ENCODE data around the gene NANOS2. TPM values are rescaled to one million over a fixed set of nuclear protein-coding genes. Genes with fewer than 3 reads are reported as not detected.

Gene NANOS2
- total RNA-seq, 1 experiment from 2014 or later = not detected

GRCh38 chr19:45935267-45935666 is 20.7 kb upstream of the NANOS2 start:
- H2AFZ ChIP-seq = no peak overlapping the region
- no peaks in the 10 kb centered on the region for H3F3A ChIP-seq (ENCODE audit: insufficient read depth, low read depth)
- POLR2A ChIA-PET (ENCODE audit: unreplicated experiment) = no interaction called here
- DNase-seq = no peak
- no peaks in the 10 kb centered on the region for H3K4me1 ChIP-seq (replicated peaks; ENCODE audit: insufficient read depth)
- H3K9me2 ChIP-seq (ENCODE audit: insufficient read depth) = no peaks in the 10 kb centered on the region
- H3K4me2 ChIP-seq = no peak overlapping the region
- no peak for TF ChIP-seq CTCF (conservative IDR thresholded peaks at IDR 0.05)
- no peak for TF ChIP-seq EZH2 (IDR thresholded peaks at IDR 0.05; ENCODE audit: low read depth)
- CTCF ChIA-PET = no interaction called here
- no peaks in the 10 kb centered on the region for H3K9me3 ChIP-seq (ENCODE audit: insufficient read depth, low read depth)
- BruUV-seq (replicated peaks) = no TSS peak
- intact Hi-C loops (cut with micrococcal nuclease; ENCODE audit: unreplicated experiment) = no loop called here
- H3K27ac ChIP-seq = no peak overlapping the region
- H3K27me3 ChIP-seq (ENCODE audit: insufficient read depth, low read depth) = peaks cover 81% of the 10 kb centered on the region
- H3K4me3 ChIP-seq = no peak overlapping the region
- 0 out of 2 replicates have a peak, but pooled peaks cover 6% of the 10 kb centered on the region for H4K20me1 ChIP-seq (ENCODE audit: insufficient read depth)
- no peaks in the 10 kb centered on the region for H3K36me3 ChIP-seq (ENCODE audit: low read depth)
- H3K79me2 ChIP-seq (ENCODE audit: low read depth) = no peaks in the 10 kb centered on the region

GRCh38 chr19:45934551-45935230 is 20.1 kb upstream of the NANOS2 start:
- no peak overlapping the region for H3K4me2 ChIP-seq

GRCh38 chr19:45933759-45934158 is 19.2 kb upstream of the NANOS2 start:
- Histone ChIP-seq H3K36me3 (ENCODE audit: low read depth) (no peaks in the 10 kb centered on the region), H3K27me3 (ENCODE audit: insufficient read depth, low read depth) (peaks cover 85% of the 10 kb centered on the region), H3K9me2 (ENCODE audit: insufficient read depth) (no peaks in the 10 kb centered on the region), H3K4me1 (replicated peaks; ENCODE audit: insufficient read depth) (no peaks in the 10 kb centered on the region), H2AFZ (no peak overlapping the region), H3K27ac (no peak overlapping the region), H3K4me2 (no peak overlapping the region), H3K79me2 (ENCODE audit: low read depth) (no peaks in the 10 kb centered on the region), H3F3A (ENCODE audit: insufficient read depth, low read depth) (no peaks in the 10 kb centered on the region), H4K20me1 (ENCODE audit: insufficient read depth) (0 out of 2 replicates have a peak, but pooled peaks cover 6% of the 10 kb centered on the region), H3K9me3 (ENCODE audit: insufficient read depth, low read depth) (no peaks in the 10 kb centered on the region), H3K4me3 (no peak overlapping the region)
- TF ChIP-seq EZH2 (IDR thresholded peaks at IDR 0.05; ENCODE audit: low read depth) (no peak), CTCF (conservative IDR thresholded peaks at IDR 0.05) (no peak)
- ChIA-PET CTCF (interaction anchor here (0.7 kb wide), 1 partner anchor 31 kb away, joined by 3 read pairs; no protein-coding TSS in a partner anchor), POLR2A (ENCODE audit: unreplicated experiment) (no interaction called here)
- no peak for DNase-seq
- intact Hi-C loops (cut with micrococcal nuclease; ENCODE audit: unreplicated experiment) = no loop called here
- BruUV-seq (replicated peaks) = no TSS peak

More at GRCh38 chr19:45934551-45935230, 20.1 kb upstream of the NANOS2 start:
- TF ChIP-seq EZH2 (IDR thresholded peaks at IDR 0.05; ENCODE audit: low read depth) (no peak), CTCF (conservative IDR thresholded peaks at IDR 0.05) (no peak)
- no TSS peak for BruUV-seq (replicated peaks)
- Histone ChIP-seq H3K27ac (no peak overlapping the region), H2AFZ (no peak overlapping the region), H3K27me3 (ENCODE audit: insufficient read depth, low read depth) (peaks cover 85% of the 10 kb centered on the region), H3K36me3 (ENCODE audit: low read depth) (no peaks in the 10 kb centered on the region), H3F3A (ENCODE audit: insufficient read depth, low read depth) (no peaks in the 10 kb centered on the region), H3K9me3 (ENCODE audit: insufficient read depth, low read depth) (no peaks in the 10 kb centered on the region), H3K4me3 (no peak overlapping the region), H3K9me2 (ENCODE audit: insufficient read depth) (no peaks in the 10 kb centered on the region), H3K4me1 (replicated peaks; ENCODE audit: insufficient read depth) (no peaks in the 10 kb centered on the region), H3K79me2 (ENCODE audit: low read depth) (no peaks in the 10 kb centered on the region), H4K20me1 (ENCODE audit: insufficient read depth) (0 out of 2 replicates have a peak, but pooled peaks cover 6% of the 10 kb centered on the region)
- no peak for DNase-seq
- ChIA-PET CTCF (interaction anchor here (0.7 kb wide), 1 partner anchor 32 kb away, joined by 3 read pairs; no protein-coding TSS in a partner anchor), POLR2A (ENCODE audit: unreplicated experiment) (no interaction called here)
- intact Hi-C loops (cut with micrococcal nuclease; ENCODE audit: unreplicated experiment) = no loop called here

All from PC-9 (cell line).